HG03439 (cell line): ENCODE data around the gene CYP4A11.
"Not testable (repeated sequence)": the region's sequence is repeated elsewhere in the genome, so short reads cannot be mapped to it uniquely, and the experiment has no call there.

Source experiments
- ATAC-seq: cut with Tn5 transposase; IDR thresholded peaks from one replicate; pipeline ENCODE4 v1.9.1; 2021; ENCODE audit warnings: mild to moderate bottlenecking, moderate library complexity; ENCODE audit not compliant: unreplicated experiment

CYP4A11 gene

DNA sequence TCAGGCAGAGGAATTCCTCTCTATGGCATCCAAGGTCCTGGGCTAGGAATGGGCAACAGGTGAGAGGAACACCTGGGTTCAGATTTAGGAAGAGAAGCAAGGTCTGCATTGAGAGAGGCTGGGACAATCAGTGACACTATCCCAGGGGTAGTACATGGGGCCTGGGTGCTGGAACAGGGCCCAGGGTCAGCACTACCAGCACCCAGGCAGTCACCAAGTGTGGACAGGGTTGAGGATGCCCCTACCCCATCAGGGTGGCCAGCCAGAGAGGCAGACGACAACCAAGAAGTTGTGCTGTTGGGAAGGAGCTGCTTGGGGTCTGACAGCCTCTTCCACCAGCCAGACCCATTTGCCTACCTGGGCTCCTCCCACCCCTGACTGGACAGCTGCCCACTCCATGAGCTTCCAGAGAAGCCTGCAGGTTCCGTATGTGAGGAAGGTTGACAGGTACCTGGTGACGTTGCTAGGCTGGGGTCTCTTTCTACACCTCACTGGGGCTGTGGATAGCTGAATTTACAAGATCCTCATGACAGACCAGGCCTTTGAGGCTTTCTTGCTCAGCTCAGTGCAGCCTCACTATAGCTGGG, 13.9 kb downstream of the CYP4A11 start:
- ATAC-seq = no peak

DNA sequence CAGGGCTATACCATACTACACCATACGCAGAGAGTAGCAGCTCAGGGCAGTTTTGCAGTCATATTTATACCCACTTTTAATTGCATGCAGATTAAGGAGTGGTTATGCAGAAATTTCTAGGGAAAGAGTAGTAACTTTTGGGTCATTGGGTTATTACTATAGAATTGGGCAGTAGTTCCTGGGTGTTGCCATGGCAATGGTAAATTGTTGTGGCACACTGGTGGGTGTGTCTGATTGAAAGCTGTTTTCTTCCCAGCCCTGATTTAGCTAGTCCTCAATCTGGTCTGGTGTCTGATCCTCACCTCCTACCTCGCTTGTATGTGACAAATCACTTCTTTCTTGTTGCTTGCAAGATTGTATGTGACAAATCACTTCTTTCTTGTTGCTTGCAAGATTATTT, 30.5 kb downstream of the CYP4A11 start:
- no peak for ATAC-seq

GRCh38 chr1:46903481-46903880, 37.8 kb downstream of the CYP4A11 start:
- no peak for ATAC-seq

DNA sequence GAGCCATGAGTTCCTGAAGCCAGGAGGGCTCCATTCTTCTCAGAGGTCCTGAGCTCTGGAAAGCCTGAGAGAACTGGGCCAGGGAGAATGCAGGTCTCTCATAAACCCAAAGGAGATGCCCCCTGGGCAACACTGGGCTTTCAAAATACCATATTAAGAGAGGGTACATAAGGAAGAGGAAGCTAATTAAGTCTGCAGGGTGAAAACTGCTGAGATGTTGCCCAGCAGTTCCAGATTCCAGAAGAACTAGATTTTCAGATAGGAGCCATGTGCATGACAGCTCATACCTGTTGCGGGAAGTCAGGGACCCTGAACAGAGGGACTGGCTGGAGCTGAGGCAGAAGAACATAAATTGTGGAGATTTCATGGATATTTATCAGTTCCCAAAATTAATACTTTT, 40.9 kb downstream of the CYP4A11 start:
- no peak for ATAC-seq

DNA sequence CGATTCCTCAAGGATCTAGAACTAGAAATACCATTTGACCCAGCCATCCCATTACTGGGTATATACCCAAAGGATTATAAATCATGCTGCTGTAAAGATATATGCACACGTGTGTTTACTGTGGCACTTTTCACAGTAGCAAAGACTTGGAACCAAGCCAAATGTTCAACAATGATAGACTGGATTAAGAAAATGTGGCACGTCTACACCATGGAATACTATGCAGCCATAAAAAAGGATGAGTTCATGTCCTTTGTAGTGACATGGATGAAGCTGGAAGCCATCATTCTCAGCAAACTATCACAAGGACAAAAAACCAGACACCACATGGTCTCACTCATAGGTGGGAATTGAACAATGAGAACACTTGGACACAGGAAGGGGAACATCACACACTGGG, 59.6 kb downstream of the CYP4A11 start:
- not testable (repeated sequence) for ATAC-seq
